Caco-2 (cell line): Measurements from ENCODE around the gene LCE1A. TPM values are rescaled to one million over a fixed set of nuclear protein-coding genes. Genes with fewer than 3 reads are reported as not detected.

Source experiments
- BruUV-seq: library from RNA; stranded (reverse); fragments of 400-500 nt; replicated peaks from 2 replicates; lab custom pipeline; 2021; lab: Mats Ljungman, UMichigan
- CTCF ChIA-PET: fragments of 300-600 bp; sonication (Branson Sonifier 250); formaldehyde crosslinking; loops from one replicate; lab custom pipeline; 2022; ENCODE audit warnings: antibody characterized with exemption; lab: Charles Lee
- POLR2A ChIA-PET: fragments of 300-600 bp; sonication (Branson Sonifier 250); formaldehyde crosslinking; loops from one replicate; lab custom pipeline; 2022; ENCODE audit warnings: antibody characterized with exemption; lab: Charles Lee
- DNase-seq, 2 experiments: peaks; one replicate each; pipeline versions ENCODE4 v3.0.0 to v3.0.0-alpha.2; 2020 to 2022
- H3K27me3 ChIP-seq: replicated peaks from 2 replicates; pipeline ENCODE4 v1.6.0; 2011; ENCODE audit warnings: low read length; ENCODE audit not compliant: control insufficient read depth, insufficient read depth
- H3K36me3 ChIP-seq: 2 replicates; pipeline ENCODE4 v1.5.1; 2011; ENCODE audit warnings: low read length; ENCODE audit not compliant: control insufficient read depth, insufficient read depth
- H3K4me1 ChIP-seq: fragments of 250-450 bp; sonication (Bioruptor Pico); 2 replicates; pipeline ENCODE4 v1.5.1; 2020; ENCODE audit warnings: mild to moderate bottlenecking
- H3K4me3 ChIP-seq: 2 replicates; pipeline ENCODE4 v1.5.1; 2011; ENCODE audit warnings: low read depth, mild to moderate bottlenecking, control low read depth, low read length
- H3K9me3 ChIP-seq: fragments of 250-450 bp; sonication (Bioruptor Pico); 2 replicates; pipeline ENCODE4 v1.5.1; 2020; ENCODE audit warnings: mild to moderate bottlenecking, moderate library complexity
- H3K27ac Mint-ChIP-seq: one replicate; pipeline ENCODE4 v1.8.0; 2022; ENCODE audit warnings: mixed read lengths; ENCODE audit not compliant: unreplicated experiment
- H3K27me3 Mint-ChIP-seq: one replicate; pipeline ENCODE4 v1.8.0; 2022; ENCODE audit warnings: mixed read lengths; ENCODE audit not compliant: insufficient read depth, unreplicated experiment
- H3K36me3 Mint-ChIP-seq: one replicate; pipeline ENCODE4 v1.8.0; 2022; ENCODE audit warnings: mild to moderate bottlenecking, mixed read lengths; ENCODE audit not compliant: insufficient read depth, unreplicated experiment
- H3K4me1 Mint-ChIP-seq: one replicate; pipeline ENCODE4 v1.8.0; 2022; ENCODE audit warnings: low read depth, mixed read lengths; ENCODE audit not compliant: unreplicated experiment
- H3K4me3 Mint-ChIP-seq: one replicate; pipeline ENCODE4 v1.8.0; 2022; ENCODE audit warnings: mild to moderate bottlenecking, moderate library complexity, mixed read lengths; ENCODE audit not compliant: unreplicated experiment
- H3K9me3 Mint-ChIP-seq: one replicate; pipeline ENCODE4 v1.8.0; 2022; ENCODE audit warnings: mixed read lengths; ENCODE audit not compliant: unreplicated experiment
- CTCF ChIP-seq, 2 experiments: fragments of 200-600 bp in 1 of 2; IDR thresholded peaks; 1 replicate in 1 of 2; 2 replicates in 1 of 2; pipeline versions ENCODE4 v1.5.1 to v1.8.0; 2011 to 2022; ENCODE audit warnings: antibody characterized with exemption in 1 of 2, control low read depth in 1 of 2, inconsistent platforms in 1 of 2, low read depth in 1 of 2, low read length in 1 of 2, mild to moderate bottlenecking in 1 of 2, moderate library complexity in 1 of 2; ENCODE audit not compliant: insufficient read depth in 1 of 2, severe bottlenecking in 1 of 2, unreplicated experiment in 1 of 2
- intact Hi-C: fragments of 100-400 bp; cut with micrococcal nuclease; formaldehyde crosslinking; loops from one replicate; pipeline ENCODE4 v1.10.0; 2022; ENCODE audit not compliant: unreplicated experiment
- total RNA-seq: library from RNA; stranded (reverse); gene quantifications from 2 replicates; pipeline ENCODE4 v1.2.3, GENCODE V29; 2022

The LCE1A gene
- total RNA-seq, 1 experiment from 2014 or later, result not detected

- no peak overlapping the region for H3K4me3 Mint-ChIP-seq
- CTCF ChIA-PET, result no interaction called here
These were observed 39.0 kb downstream of the LCE1A start for GRCh38 chr1:152866321-152866720.

GRCh38 chr1:152869808-152870419 is 42.6 kb downstream of the LCE1A start:
- H3K4me3 Mint-ChIP-seq, result no peak overlapping the region
- POLR2A ChIA-PET, result no interaction called here
- peaks cover 6% of the 10 kb centered on the region for H3K27me3 Mint-ChIP-seq
- Histone ChIP-seq H3K36me3 (no peaks in the 10 kb centered on the region), H3K4me1 (no peaks in the 10 kb centered on the region), H3K27me3 (0 out of 2 replicates have a peak, but pooled peaks cover 1% of the 10 kb centered on the region), H3K4me3 (no peak overlapping the region), H3K9me3 (no peaks in the 10 kb centered on the region)
- no TSS peak for BruUV-seq
- TF ChIP-seq CTCF (IDR thresholded peaks at IDR 0.05; ENCODE audit: insufficient read depth in 1 of 2, low read depth in 1 of 2, low read length in 1 of 2, severe bottlenecking in 1 of 2, unreplicated experiment in 1 of 2), result peak; percentile 79 to 88
- no peak overlapping the region for H3K27ac Mint-ChIP-seq
- no peaks in the 10 kb centered on the region for H3K36me3 Mint-ChIP-seq
- no peaks in the 10 kb centered on the region for H3K4me1 Mint-ChIP-seq
- CTCF ChIA-PET, result interaction anchor here (0.7 to 3.0 kb wide), 4 partner anchors 9 to 412 kb away, joined by 3 to 27 read pairs (median 4); no protein-coding TSS in a partner anchor
- no peaks in the 10 kb centered on the region for H3K9me3 Mint-ChIP-seq
- peak; percentile 74 to 78 for DNase-seq
- intact Hi-C loops, result loop anchor here (1.0 to 5.0 kb wide), 3 partner anchors 162 to 353 kb away; partner anchors contain the start of gene SPRR1B

More at GRCh38 chr1:152866321-152866720, 39.0 kb downstream of the LCE1A start:
- Histone ChIP-seq H3K4me1 (no peaks in the 10 kb centered on the region), H3K9me3 (no peaks in the 10 kb centered on the region), H3K27me3 (no peaks in the 10 kb centered on the region), H3K36me3 (no peaks in the 10 kb centered on the region), H3K4me3 (no peak overlapping the region)
- POLR2A ChIA-PET, result no interaction called here
- BruUV-seq, result no TSS peak
- Mint-ChIP-seq H3K36me3 (no peaks in the 10 kb centered on the region), H3K4me1 (no peaks in the 10 kb centered on the region), H3K9me3 (no peaks in the 10 kb centered on the region), H3K27me3 (peaks cover 3% of the 10 kb centered on the region), H3K27ac (no peak overlapping the region)
- intact Hi-C loops, result no loop called here
- DNase-seq, result no peak
- TF ChIP-seq CTCF (IDR thresholded peaks at IDR 0.05; ENCODE audit: insufficient read depth in 1 of 2, low read depth in 1 of 2, low read length in 1 of 2, severe bottlenecking in 1 of 2, unreplicated experiment in 1 of 2), result no peak

- no peaks in the 10 kb centered on the region for H3K4me1 ChIP-seq
- no peaks in the 10 kb centered on the region for H3K36me3 ChIP-seq
- Mint-ChIP-seq H3K4me1 (no peaks in the 10 kb centered on the region), H3K4me3 (no peak overlapping the region), H3K27ac (no peak overlapping the region), H3K9me3 (no peaks in the 10 kb centered on the region), H3K27me3 (peaks cover 10% of the 10 kb centered on the region), H3K36me3 (no peaks in the 10 kb centered on the region)
- CTCF ChIA-PET, result interaction anchor here (3.0 kb wide), 1 partner anchor 322 kb away, joined by 27 read pairs; no protein-coding TSS in a partner anchor
- no TSS peak for BruUV-seq
- peak; percentile 29 to 58 for TF ChIP-seq CTCF (IDR thresholded peaks at IDR 0.05; ENCODE audit: insufficient read depth in 1 of 2, low read depth in 1 of 2, low read length in 1 of 2, severe bottlenecking in 1 of 2, unreplicated experiment in 1 of 2)
- no peaks in the 10 kb centered on the region for H3K9me3 ChIP-seq
- intact Hi-C loops, result loop anchor here (1.0 to 5.0 kb wide), 5 partner anchors 55 to 352 kb away; partner anchors contain the start of gene SPRR1B
- H3K4me3 ChIP-seq, result no peak overlapping the region
- peak in 1 of 2 experiments; percentile 26 for DNase-seq
- POLR2A ChIA-PET, result no interaction called here
- 0 out of 2 replicates have a peak, but pooled peaks cover 1% of the 10 kb centered on the region for H3K27me3 ChIP-seq
These were observed 43.8 kb downstream of the LCE1A start for GRCh38 chr1:152870831-152871730.
